GM12873 (cell line): ENCODE results near the gene TMEM178B.

Experiments
- CTCF ChIP-seq: IDR thresholded peaks from 2 replicates; pipeline ENCODE4 v1.5.1; 2012; ENCODE audit warnings: low read depth, mild to moderate bottlenecking, moderate library complexity, low read length, control low read depth; ENCODE audit not compliant: insufficient read depth; ENCODE audit errors: missing control alignments

TMEM178B gene

GRCh38 chr7:141444961-141445360 lies 371.1 kb downstream of the TMEM178B start:
- no peak for TF ChIP-seq CTCF

- no peak for TF ChIP-seq CTCF
These were observed 377.4 kb downstream of the TMEM178B start for GRCh38 chr7:141451232-141451631.

GRCh38 chr7:141452911-141453310 lies 379.0 kb downstream of the TMEM178B start:
- no peak for TF ChIP-seq CTCF

- TF ChIP-seq CTCF, result no peak
These were observed 380.5 kb downstream of the TMEM178B start for GRCh38 chr7:141454338-141454737.

GRCh38 chr7:141455723-141456122 lies 381.9 kb downstream of the TMEM178B start:
- TF ChIP-seq CTCF, result no peak

GRCh38 chr7:141456298-141456697 lies 382.4 kb downstream of the TMEM178B start:
- TF ChIP-seq CTCF, result no peak

GRCh38 chr7:141456711-141457110 lies 382.8 kb downstream of the TMEM178B start:
- TF ChIP-seq CTCF, result no peak
